ENCODE results near the gene MERTK.
"Not testable (repeated sequence)": the region's sequence is repeated elsewhere in the genome, so short reads cannot be mapped to it uniquely, and the experiment has no call there.

Gene MERTK

GRCh38 chr2:112048887-112049286 is 150.5 kb downstream of the MERTK start:
- DNase-seq = no peak

DNA sequence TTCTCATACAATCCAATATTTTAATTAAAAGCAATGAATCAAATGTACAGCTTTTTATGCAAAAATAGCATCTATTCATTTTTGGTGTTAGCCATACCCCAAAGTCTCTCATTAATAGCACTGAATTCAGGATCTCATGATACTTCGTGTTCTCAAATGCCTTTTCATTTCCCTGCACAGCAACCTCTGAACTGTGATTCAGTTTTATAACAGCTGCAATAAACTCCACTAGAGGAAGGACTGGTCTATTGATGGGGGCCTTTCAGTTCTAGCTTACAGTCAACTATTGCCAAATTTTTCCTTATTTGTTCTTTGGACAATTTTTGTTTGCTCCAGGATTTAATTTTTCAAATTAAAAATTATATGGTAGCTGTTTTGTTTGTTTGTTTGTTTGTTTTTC is 151.9 kb downstream of the MERTK start:
- no peak for DNase-seq

GRCh38 chr2:112053917-112054846 is 155.8 kb downstream of the MERTK start:
- DNase-seq = peak; percentile 97

DNA sequence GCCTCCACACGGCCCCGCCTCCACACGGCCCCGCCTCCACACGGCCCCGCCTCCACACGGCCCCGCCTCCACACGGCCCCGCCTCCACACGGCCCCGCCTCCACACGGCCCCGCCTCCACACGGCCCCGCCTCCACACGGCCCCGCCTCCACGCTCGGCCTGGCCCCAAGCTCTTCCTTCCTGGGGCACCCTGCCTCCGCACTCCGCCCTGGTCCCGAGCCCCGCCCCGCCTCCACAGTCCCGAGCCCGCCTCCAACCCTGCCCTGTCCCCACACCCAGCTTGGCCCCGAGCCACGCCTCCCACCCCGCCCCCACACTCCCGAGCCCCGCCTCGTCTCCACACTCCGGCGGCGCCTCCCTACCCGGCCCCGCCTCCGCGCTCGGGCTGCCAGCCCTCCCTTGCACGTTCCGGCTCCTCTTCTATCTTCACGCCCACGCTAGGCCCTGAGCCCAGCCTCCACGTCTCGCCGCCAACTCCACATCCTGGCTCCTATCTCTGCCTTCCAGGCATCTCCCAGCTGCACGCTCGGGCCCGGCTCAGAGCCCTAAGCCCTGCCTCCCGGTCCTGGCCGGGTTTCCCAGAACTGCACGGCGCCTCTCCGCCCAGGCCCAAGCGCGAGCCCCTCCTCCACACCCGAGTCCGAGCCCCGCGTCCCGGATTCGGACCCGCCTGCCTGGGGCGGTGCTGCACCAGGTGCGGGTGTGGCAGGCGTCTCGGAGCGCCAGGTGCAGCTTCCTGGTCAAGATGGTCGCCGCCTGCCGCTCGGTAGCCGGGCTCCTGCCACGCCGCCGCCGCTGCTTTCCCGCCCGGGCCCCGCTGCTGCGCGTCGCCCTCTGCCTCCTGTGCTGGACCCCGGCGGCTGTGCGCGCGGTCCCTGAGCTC is 156.7 kb downstream of the MERTK start, which contains the start of gene TMEM87B:
TSS of gene TMEM87B (plus strand) at position 423 of the 883 bp plus-strand sequence. CDS start at position 746, 323 bp downstream.
- peak; percentile 97 for DNase-seq

DNA sequence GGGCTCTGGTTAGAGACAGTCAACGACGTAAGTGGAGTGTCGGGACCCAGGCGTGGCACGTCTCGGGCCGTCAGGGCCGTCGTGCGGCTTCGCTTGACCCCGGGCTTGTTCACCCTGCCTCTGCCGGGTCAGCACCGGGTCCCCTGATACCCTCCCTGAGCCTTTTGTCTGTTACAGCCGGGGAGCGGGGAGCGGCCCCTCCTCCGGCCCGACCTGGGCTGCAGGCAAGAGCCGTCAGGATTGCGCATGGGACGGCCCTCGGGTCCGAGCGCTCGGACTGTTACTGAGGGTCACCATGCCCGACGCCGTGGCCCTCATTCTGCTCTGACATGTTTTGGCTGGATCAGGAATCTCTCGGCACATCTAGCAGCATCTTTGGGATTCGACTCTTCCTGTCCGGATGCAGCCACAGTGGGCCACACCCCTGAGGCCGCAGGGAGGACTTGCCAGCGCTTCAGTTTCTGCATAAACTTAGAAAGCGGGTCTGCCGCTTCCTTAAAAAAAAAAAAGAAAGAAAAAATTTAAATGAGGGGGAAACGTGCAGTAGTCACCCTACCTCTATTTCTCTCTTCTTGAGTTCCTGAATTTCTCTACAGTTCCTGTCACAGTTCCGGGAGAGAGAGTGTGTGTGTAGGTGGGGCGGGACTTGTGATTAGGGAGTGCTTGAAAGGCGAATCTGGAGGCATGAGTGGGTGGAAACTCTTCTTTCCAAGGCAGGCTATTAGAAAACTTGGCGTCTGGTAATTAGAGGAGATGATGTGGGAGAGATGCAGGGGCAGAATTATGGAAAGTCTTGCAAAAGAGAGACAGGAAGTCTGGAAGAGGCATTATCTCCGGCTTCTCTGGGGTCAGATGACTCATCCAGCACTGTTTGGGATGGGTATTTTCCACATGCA is 157.6 kb downstream of the MERTK start:
- DNase-seq = peak; percentile 32

DNA sequence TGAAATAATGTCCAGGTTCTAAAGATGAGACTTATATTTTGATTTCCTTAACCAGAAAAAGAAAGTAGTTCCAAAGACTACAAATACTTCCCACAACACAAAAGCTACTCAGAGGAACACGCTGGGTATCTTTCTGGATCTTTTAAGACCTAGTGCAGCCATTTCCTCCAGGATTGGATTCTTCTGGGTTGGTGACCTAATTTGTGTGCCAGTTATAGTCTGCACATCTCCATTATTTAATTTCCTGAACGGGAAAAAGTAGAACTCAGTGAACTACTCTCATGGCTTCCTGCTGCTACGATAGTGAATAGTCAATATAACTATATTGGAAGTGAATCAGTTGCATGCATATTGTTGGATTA is 158.2 kb downstream of the MERTK start:
- DNase-seq = no peak

- no peak for DNase-seq
Measured at GRCh38 chr2:112059671-112060070, 161.3 kb downstream of the MERTK start.

- DNase-seq = no peak
Measured at GRCh38 chr2:112061299-112061698, 162.9 kb downstream of the MERTK start.

GRCh38 chr2:112061840-112062239 is 163.4 kb downstream of the MERTK start:
- DNase-seq = no peak

GRCh38 chr2:112062894-112063293 is 164.5 kb downstream of the MERTK start:
- DNase-seq = no peak

GRCh38 chr2:112065486-112065885 is 167.1 kb downstream of the MERTK start:
- DNase-seq = no peak

DNA sequence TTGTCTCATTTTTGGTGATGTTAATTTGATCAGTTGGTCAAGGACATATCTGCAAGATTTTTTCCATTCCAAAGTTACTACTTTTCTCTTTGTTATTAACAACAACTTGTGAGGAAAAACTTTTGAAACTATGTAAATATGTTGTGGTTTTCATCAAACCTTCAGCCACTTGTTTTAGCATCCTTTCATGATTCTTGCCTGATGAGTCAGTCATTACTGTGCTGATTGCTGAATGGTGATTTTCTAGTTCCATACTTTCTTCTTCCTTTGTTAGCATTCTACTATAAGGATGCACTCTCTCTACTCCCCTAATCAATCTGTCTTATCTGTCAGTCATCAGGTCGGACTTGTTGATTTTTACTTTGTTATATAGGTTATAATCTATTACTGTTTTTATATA is 167.6 kb downstream of the MERTK start:
- DNase-seq = no peak

DNA sequence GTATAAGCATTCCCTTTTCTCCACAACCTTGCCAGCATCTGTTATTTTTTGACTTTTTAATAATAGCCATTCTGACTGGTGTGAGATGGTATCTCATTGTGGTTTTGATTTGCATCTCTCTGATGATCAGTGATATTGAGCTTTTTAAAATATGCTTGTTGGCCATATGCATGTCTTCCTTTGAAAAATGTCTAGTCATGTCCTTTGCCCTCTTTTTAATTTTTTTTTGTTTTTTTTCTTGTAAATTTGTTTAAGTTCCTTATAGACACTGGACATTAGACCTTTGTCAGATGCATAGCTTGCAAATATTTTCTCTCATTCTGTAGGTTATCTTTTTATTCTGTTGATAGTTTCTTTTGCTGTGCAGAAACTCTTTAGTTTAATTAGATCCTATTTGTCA is 171.4 kb downstream of the MERTK start:
- not testable (repeated sequence) for DNase-seq

GRCh38 chr2:112073875-112074274 is 175.5 kb downstream of the MERTK start:
- DNase-seq = no peak

GRCh38 chr2:112074506-112074905 is 176.1 kb downstream of the MERTK start:
- DNase-seq = no peak

- DNase-seq = no peak
Measured at GRCh38 chr2:112075490-112076260, 177.3 kb downstream of the MERTK start.

GRCh38 chr2:112077814-112078213 is 179.4 kb downstream of the MERTK start:
- DNase-seq = no peak

All from GOT3 (cell line).